ENCODE results near the gene TRAK2. TPM values are rescaled to one million over a fixed set of nuclear protein-coding genes. Genes with fewer than 3 reads are reported as not detected.

TRAK2 gene
- total and polyA plus RNA-seq, 2 of the 8 experiments (the other 6 are each of a cell fraction or from before 2014, with no cell fraction given) = 4.5 to 15.7 TPM

GRCh38 chr2:201349601-201350000 is 101.7 kb downstream of the TRAK2 start:
- no peak overlapping the region for H2AFZ ChIP-seq (ENCODE audit: low read length)
- no peak overlapping the region for H4K91ac ChIP-seq (replicated peaks; ENCODE audit: insufficient read length, low read length)
- no peaks in the 10 kb centered on the region for H3K79me1 ChIP-seq (ENCODE audit: low read depth, low read length)
- ChIA-PET POLR2A (ENCODE audit: partially characterized antibody) (no interaction called here), CTCF (ENCODE audit: partially characterized antibody) (interaction anchor here (0.9 to 6.5 kb wide), 3 partner anchors 13 to 149 kb away, joined by 4 to 59 read pairs (median 5); no protein-coding TSS in a partner anchor)
- no peak overlapping the region for H3K4me2 ChIP-seq (ENCODE audit: insufficient read depth in 1 of 2, low read depth in 2 of 2, low read length in 2 of 2)
- H3K56ac ChIP-seq (replicated peaks; ENCODE audit: insufficient read length, low read depth, low read length) = no peak overlapping the region
- H2BK5ac ChIP-seq (ENCODE audit: low read depth, low read length) = no peak overlapping the region
- H3K4ac ChIP-seq (replicated peaks; ENCODE audit: insufficient read length, low read depth, low read length) = no peak overlapping the region
- H2BK120ac ChIP-seq (replicated peaks; ENCODE audit: low read depth, low read length) = no peak overlapping the region
- H3K36me3 ChIP-seq (ENCODE audit: control insufficient read depth in 2 of 4, insufficient read depth in 4 of 4, low read length in 3 of 4) = no peaks in the 10 kb centered on the region
- H3K18ac ChIP-seq (ENCODE audit: extremely low read depth, low read length) = no peak overlapping the region
- H3K9ac ChIP-seq (replicated peaks in 1 of 4; ENCODE audit: extremely low read depth in 1 of 4, low read depth in 3 of 4, low read length in 3 of 4) = no peak overlapping the region
- H3K4me1 ChIP-seq (replicated peaks in 1 of 4; ENCODE audit: control insufficient read depth in 3 of 4, insufficient read depth in 4 of 4, low read length in 3 of 4) = no peaks in the 10 kb centered on the region
- H3K23ac ChIP-seq (ENCODE audit: insufficient read length) = no peak overlapping the region
- no peak overlapping the region for H3K27ac ChIP-seq (ENCODE audit: low read depth, low read length)
- no peaks in the 10 kb centered on the region for H3K27me3 ChIP-seq (replicated peaks in 1 of 4; ENCODE audit: control insufficient read depth in 3 of 4, extremely low read depth in 1 of 4, insufficient read depth in 3 of 4, low read length in 3 of 4)
- FAIRE-seq (no peak), DNase-seq (ENCODE audit: low read depth in 1 of 2, low spot score in 2 of 2) (no peak)
- TF ChIP-seq RBBP5 (IDR thresholded peaks at IDR 0.05; ENCODE audit: borderline replicate concordance, low read depth, low read length) = no peak
- no peak for TF ChIP-seq TEAD4 (IDR thresholded peaks at IDR 0.05; ENCODE audit: low read depth, low read length)
- TF ChIP-seq JUND (IDR thresholded peaks at IDR 0.05; ENCODE audit: low read length) = no peak
- TF ChIP-seq, protein P1, sequence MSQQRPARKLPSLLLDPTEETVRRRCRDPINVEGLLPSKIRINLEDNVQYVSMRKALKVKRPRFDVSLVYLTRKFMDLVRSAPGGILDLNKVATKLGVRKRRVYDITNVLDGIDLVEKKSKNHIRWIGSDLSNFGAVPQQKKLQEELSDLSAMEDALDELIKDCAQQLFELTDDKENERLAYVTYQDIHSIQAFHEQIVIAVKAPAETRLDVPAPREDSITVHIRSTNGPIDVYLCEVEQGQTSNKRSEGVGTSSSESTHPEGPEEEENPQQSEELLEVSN (IDR thresholded peaks at IDR 0.05) = no peak
- no peak for TF ChIP-seq BRCA1 (IDR thresholded peaks at IDR 0.05; ENCODE audit: low read depth, low read length)
- TF ChIP-seq CREB1 (IDR thresholded peaks at IDR 0.05) = no peak
- TF ChIP-seq EZH2 (IDR thresholded peaks at IDR 0.05; ENCODE audit: low read depth, low read length, severe bottlenecking) = no peak
- TF ChIP-seq TBP (IDR thresholded peaks at IDR 0.05; ENCODE audit: low read depth, low read length) = no peak
- TF ChIP-seq, protein P2, sequence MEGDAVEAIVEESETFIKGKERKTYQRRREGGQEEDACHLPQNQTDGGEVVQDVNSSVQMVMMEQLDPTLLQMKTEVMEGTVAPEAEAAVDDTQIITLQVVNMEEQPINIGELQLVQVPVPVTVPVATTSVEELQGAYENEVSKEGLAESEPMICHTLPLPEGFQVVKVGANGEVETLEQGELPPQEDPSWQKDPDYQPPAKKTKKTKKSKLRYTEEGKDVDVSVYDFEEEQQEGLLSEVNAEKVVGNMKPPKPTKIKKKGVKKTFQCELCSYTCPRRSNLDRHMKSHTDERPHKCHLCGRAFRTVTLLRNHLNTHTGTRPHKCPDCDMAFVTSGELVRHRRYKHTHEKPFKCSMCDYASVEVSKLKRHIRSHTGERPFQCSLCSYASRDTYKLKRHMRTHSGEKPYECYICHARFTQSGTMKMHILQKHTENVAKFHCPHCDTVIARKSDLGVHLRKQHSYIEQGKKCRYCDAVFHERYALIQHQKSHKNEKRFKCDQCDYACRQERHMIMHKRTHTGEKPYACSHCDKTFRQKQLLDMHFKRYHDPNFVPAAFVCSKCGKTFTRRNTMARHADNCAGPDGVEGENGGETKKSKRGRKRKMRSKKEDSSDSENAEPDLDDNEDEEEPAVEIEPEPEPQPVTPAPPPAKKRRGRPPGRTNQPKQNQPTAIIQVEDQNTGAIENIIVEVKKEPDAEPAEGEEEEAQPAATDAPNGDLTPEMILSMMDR (IDR thresholded peaks at IDR 0.05; ENCODE audit: control extremely low read depth in 1 of 3, insufficient read depth in 1 of 3, low read depth in 1 of 3, low read length in 3 of 3) = no peak
- no peak overlapping the region for H4K5ac ChIP-seq (ENCODE audit: insufficient read length, low read depth, low read length)
- H3K14ac ChIP-seq (ENCODE audit: insufficient read length) = no peak overlapping the region
- no peaks in the 10 kb centered on the region for H3K23me2 ChIP-seq (ENCODE audit: low read depth, low read length)
- no peaks in the 10 kb centered on the region for H3K9me3 ChIP-seq (ENCODE audit: insufficient read depth in 2 of 2, low read depth in 1 of 2, low read length in 1 of 2)
- no peak overlapping the region for H2BK15ac ChIP-seq (ENCODE audit: low read length)
- H3K79me2 ChIP-seq (ENCODE audit: control insufficient read depth in 1 of 2, insufficient read depth in 2 of 2, low read length in 2 of 2) = no peaks in the 10 kb centered on the region
- no peak overlapping the region for H2BK20ac ChIP-seq (ENCODE audit: low read length)
- H4K8ac ChIP-seq (ENCODE audit: extremely low read depth, insufficient read depth, low read length) = no peak overlapping the region
- WGBS, 2 experiments (ENCODE audit: extremely low coverage in 1 of 2, insufficient coverage in 1 of 2, insufficient read length in 1 of 2, insufficient replicate concordance in 2 of 2, low coverage in 1 of 2, low lambda C conversion rate in 2 of 2, missing lambda C conversion rate in 1 of 2) = 74% methylated on average over 4 of the region's 4 CpGs; no CpG with 5 or more reads in 1 of the 2 experiments
- no peak overlapping the region for H3K4me3 ChIP-seq (ENCODE audit: extremely low read depth in 1 of 4, insufficient read depth in 2 of 4, low read depth in 3 of 4, low read length in 4 of 4)
- H4K20me1 ChIP-seq (replicated peaks in 1 of 2; ENCODE audit: control insufficient read depth in 1 of 2, insufficient read depth in 2 of 2, low read length in 2 of 2) = no peaks in the 10 kb centered on the region
- no peak overlapping the region for H2AK5ac ChIP-seq (ENCODE audit: low read depth, low read length)
- H2BK12ac ChIP-seq (ENCODE audit: low read depth, low read length) = no peak overlapping the region

Measured in H1 (cell line).